ENCODE measurements around the gene TERT. TPM values are rescaled to one million over a fixed set of nuclear protein-coding genes. Genes with fewer than 3 reads are reported as not detected.

TERT gene
- 1.8 to 4.0 TPM (median 3.3 TPM) in 5 replicates for total RNA-seq (2022; extraction: Qiagen RNA extraction; ENCODE audit: low read depth)

GRCh38 chr5:1294835-1295649, at the start of gene TERT:
TERT (minus strand) TSS chr5:1295068; CDS start chr5:1294989, 79 bp downstream.

GRCh38 chr5:1225081-1225480, 69.8 kb downstream of the TERT start, which contains the start of gene SLC6A18:
SLC6A18 (plus strand) TSS chr5:1225381; CDS start chr5:1225478, 97 bp downstream.

Other genes with a start within 250 kb of the TERT start
- 22.9 to 29.7 TPM (median 29.1 TPM) in 5 replicates for gene SLC12A7, start 183.0 kb downstream of the TERT start, total RNA-seq (2022; extraction: Qiagen RNA extraction; ENCODE audit: low read depth)
- gene SLC6A19, start 93.5 kb downstream of the TERT start, total RNA-seq (2022; extraction: Qiagen RNA extraction; ENCODE audit: low read depth): not detected in 5 replicates
- gene SLC6A18, start 69.7 kb downstream of the TERT start, total RNA-seq (2022; extraction: Qiagen RNA extraction; ENCODE audit: low read depth): not detected in 5 replicates
- 155 to 185 TPM (median 164 TPM) in 5 replicates for gene CLPTM1L, start 50.0 kb upstream of the TERT start, total RNA-seq (2022; extraction: Qiagen RNA extraction; ENCODE audit: low read depth)
- 0.09 to 0.25 TPM (median 0.10 TPM) in 5 replicates for gene SLC6A3, start 150.4 kb upstream of the TERT start, total RNA-seq (2022; extraction: Qiagen RNA extraction; ENCODE audit: low read depth)
- 136 to 167 TPM (median 167 TPM) in 5 replicates for gene LPCAT1, start 228.9 kb upstream of the TERT start, total RNA-seq (2022; extraction: Qiagen RNA extraction; ENCODE audit: low read depth)

Data from A549 treated with DMSO at 1 μM for 4 hours (cell line).